COLO668 (cell line): ENCODE measurements around the gene CD2BP2.
A peak's percentile ranks its signal among the peaks of the same experiment; 100 is the strongest.

Experiments
- DNase-seq: peaks from one replicate; lab custom pipeline; 2025; ENCODE audit not compliant: unreplicated experiment; lab: John Stamatoyannopoulos, UW

Gene CD2BP2

GRCh38 chr16:30379158-30379783 is 24.2 kb upstream of the CD2BP2 start:
- no peak for DNase-seq

GRCh38 chr16:30378236-30379157 is 23.4 kb upstream of the CD2BP2 start:
- DNase-seq, result peak; percentile 98

GRCh38 chr16:30377812-30378235 is 22.7 kb upstream of the CD2BP2 start:
- DNase-seq, result peak; percentile 91

GRCh38 chr16:30377050-30377811 is 22.1 kb upstream of the CD2BP2 start:
- no peak for DNase-seq

GRCh38 chr16:30376461-30376902 is 21.4 kb upstream of the CD2BP2 start:
- no peak for DNase-seq

- DNase-seq, result no peak
Observed at GRCh38 chr16:30375864-30376263, 20.8 kb upstream of the CD2BP2 start.

- DNase-seq, result no peak
Observed at GRCh38 chr16:30374538-30374937, 19.4 kb upstream of the CD2BP2 start, which contains the start of gene MYL11. Gene MYL11, plus strand, starts transcription at chr16:30374802. Its CDS starts 56 bp downstream, at chr16:30374858.

GRCh38 chr16:30372725-30373124 is 17.6 kb upstream of the CD2BP2 start:
- DNase-seq, result no peak

- no peak for DNase-seq
Observed at GRCh38 chr16:30372038-30372712, 17.1 kb upstream of the CD2BP2 start.

- DNase-seq, result no peak
Observed at GRCh38 chr16:30371248-30371816, 16.2 kb upstream of the CD2BP2 start.

GRCh38 chr16:30370456-30371247 is 15.5 kb upstream of the CD2BP2 start, which contains the start of gene TBC1D10B:
Gene TBC1D10B, minus strand, starts transcription at chr16:30370494. Its CDS starts 311 bp downstream, at chr16:30370183.
- DNase-seq, result peak; percentile 99

- no peak for DNase-seq
Observed at GRCh38 chr16:30369938-30370455, 14.9 kb upstream of the CD2BP2 start.

GRCh38 chr16:30369091-30369937 is 14.2 kb upstream of the CD2BP2 start:
- DNase-seq, result peak; percentile 18

GRCh38 chr16:30368792-30369090 is 13.6 kb upstream of the CD2BP2 start:
- no peak for DNase-seq

- peak; percentile 20 for DNase-seq
Observed at GRCh38 chr16:30368122-30368791, 13.1 kb upstream of the CD2BP2 start.

GRCh38 chr16:30367349-30368009 is 12.4 kb upstream of the CD2BP2 start:
- DNase-seq, result no peak

- DNase-seq, result no peak
Observed at GRCh38 chr16:30366511-30366910, 11.4 kb upstream of the CD2BP2 start.
